Measurements from ENCODE around the gene ATP8B4. TPM values are rescaled to one million over a fixed set of nuclear protein-coding genes. Genes with fewer than 3 reads are reported as not detected.

The ATP8B4 gene
- polyA plus RNA-seq, 1 of the 3 experiments (the other 2 are of a cell fraction), result 0.03 TPM

DNA sequence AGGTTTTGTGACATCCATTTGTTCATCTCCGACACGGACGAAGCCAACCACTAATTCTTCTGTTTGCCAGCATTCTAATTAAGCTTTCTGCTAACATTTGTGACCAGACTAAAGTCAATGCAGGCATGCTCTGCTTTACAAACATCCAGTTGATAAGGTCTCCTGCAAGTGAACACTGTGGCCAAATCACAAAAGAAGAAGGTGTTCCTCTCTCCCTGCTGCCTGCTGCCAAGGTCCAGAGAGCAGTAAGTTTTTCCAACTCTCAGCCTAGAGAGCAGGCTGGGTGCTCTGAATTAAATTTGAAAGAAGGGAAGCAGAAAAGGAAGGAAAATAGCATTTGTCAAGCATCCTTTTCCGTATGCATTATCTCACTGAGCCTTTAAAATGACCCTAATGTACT, 133.6 kb downstream of the ATP8B4 start:
- Histone ChIP-seq H4K20me1 (ENCODE audit: insufficient read depth) (no peaks in the 10 kb centered on the region), H3K4me1 (ENCODE audit: control insufficient read depth in 1 of 2, insufficient read depth in 2 of 2, low read depth in 1 of 2, low read length in 1 of 2) (no peaks in the 10 kb centered on the region; a peak in 1 of 4 replicates), H3K4me3 (ENCODE audit: low read depth in 2 of 2, low read length in 1 of 2) (no peak overlapping the region), H3K9me2 (no peaks in the 10 kb centered on the region), H3K79me2 (ENCODE audit: insufficient read depth) (no peaks in the 10 kb centered on the region), H3K27ac (ENCODE audit: low read depth in 2 of 2, low read length in 1 of 2) (no peak overlapping the region), H3K9me3 (no peaks in the 10 kb centered on the region), H3K4me2 (no peak overlapping the region), H3K9ac (no peak overlapping the region), H2AFZ (ENCODE audit: low read depth) (no peak overlapping the region), H3K27me3 (ENCODE audit: insufficient read depth) (no peaks in the 10 kb centered on the region), H3K36me3 (replicated peaks in 1 of 2; ENCODE audit: control insufficient read depth in 1 of 2, insufficient read depth in 2 of 2, low read length in 1 of 2) (no peaks in the 10 kb centered on the region), H3F3A (replicated peaks; ENCODE audit: insufficient read depth) (no peaks in the 10 kb centered on the region)
- TF ChIP-seq TEAD4 (IDR thresholded peaks at IDR 0.05; ENCODE audit: borderline replicate concordance, insufficient read depth) (no peak), YY1 (IDR thresholded peaks at IDR 0.05; ENCODE audit: low read depth) (no peak), CHD2 (IDR thresholded peaks at IDR 0.05; ENCODE audit: low read length, partially characterized antibody) (no peak), NFIC (IDR thresholded peaks at IDR 0.05; ENCODE audit: borderline replicate concordance) (no peak), RFX5 (IDR thresholded peaks at IDR 0.05; ENCODE audit: low read length) (no peak), SIN3A (IDR thresholded peaks at IDR 0.05; ENCODE audit: borderline replicate concordance, low read depth, low read length) (no peak), FOXM1 (IDR thresholded peaks at IDR 0.05; ENCODE audit: low read depth) (no peak), MEF2A (IDR thresholded peaks at IDR 0.05; ENCODE audit: borderline replicate concordance, low read depth) (no peak), NRF1 (IDR thresholded peaks at IDR 0.05; ENCODE audit: low read depth, low read length) (no peak), TCF12 (IDR thresholded peaks at IDR 0.05) (no peak), GATA2 (CRISPR knock-in tag; IDR thresholded peaks at IDR 0.05) (no peak)
- TF ChIP-seq, protein P1, sequence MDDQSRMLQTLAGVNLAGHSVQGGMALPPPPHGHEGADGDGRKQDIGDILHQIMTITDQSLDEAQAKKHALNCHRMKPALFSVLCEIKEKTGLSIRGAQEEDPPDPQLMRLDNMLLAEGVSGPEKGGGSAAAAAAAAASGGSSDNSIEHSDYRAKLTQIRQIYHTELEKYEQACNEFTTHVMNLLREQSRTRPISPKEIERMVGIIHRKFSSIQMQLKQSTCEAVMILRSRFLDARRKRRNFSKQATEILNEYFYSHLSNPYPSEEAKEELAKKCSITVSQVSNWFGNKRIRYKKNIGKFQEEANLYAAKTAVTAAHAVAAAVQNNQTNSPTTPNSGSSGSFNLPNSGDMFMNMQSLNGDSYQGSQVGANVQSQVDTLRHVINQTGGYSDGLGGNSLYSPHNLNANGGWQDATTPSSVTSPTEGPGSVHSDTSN (IDR thresholded peaks at IDR 0.05), result no peak
- TF ChIP-seq, protein P2, sequence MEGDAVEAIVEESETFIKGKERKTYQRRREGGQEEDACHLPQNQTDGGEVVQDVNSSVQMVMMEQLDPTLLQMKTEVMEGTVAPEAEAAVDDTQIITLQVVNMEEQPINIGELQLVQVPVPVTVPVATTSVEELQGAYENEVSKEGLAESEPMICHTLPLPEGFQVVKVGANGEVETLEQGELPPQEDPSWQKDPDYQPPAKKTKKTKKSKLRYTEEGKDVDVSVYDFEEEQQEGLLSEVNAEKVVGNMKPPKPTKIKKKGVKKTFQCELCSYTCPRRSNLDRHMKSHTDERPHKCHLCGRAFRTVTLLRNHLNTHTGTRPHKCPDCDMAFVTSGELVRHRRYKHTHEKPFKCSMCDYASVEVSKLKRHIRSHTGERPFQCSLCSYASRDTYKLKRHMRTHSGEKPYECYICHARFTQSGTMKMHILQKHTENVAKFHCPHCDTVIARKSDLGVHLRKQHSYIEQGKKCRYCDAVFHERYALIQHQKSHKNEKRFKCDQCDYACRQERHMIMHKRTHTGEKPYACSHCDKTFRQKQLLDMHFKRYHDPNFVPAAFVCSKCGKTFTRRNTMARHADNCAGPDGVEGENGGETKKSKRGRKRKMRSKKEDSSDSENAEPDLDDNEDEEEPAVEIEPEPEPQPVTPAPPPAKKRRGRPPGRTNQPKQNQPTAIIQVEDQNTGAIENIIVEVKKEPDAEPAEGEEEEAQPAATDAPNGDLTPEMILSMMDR (IDR thresholded peaks at IDR 0.05), result no peak
- TF ChIP-seq, protein P3, sequence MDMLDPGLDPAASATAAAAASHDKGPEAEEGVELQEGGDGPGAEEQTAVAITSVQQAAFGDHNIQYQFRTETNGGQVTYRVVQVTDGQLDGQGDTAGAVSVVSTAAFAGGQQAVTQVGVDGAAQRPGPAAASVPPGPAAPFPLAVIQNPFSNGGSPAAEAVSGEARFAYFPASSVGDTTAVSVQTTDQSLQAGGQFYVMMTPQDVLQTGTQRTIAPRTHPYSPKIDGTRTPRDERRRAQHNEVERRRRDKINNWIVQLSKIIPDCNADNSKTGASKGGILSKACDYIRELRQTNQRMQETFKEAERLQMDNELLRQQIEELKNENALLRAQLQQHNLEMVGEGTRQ (IDR thresholded peaks at IDR 0.05; ENCODE audit: borderline replicate concordance, low read depth, low read length), result no peak
- ChIA-PET CTCF (interaction anchor here (1.4 to 3.0 kb wide), 2 partner anchors 18 to 66 kb away, joined by 4 to 13 read pairs; no protein-coding TSS in a partner anchor), POLR2A (no interaction called here)
- no peak for DNase-seq
- WGBS (ENCODE audit: low lambda C conversion rate), result 76% methylated on average over 4 of the region's 4 CpGs

DNA sequence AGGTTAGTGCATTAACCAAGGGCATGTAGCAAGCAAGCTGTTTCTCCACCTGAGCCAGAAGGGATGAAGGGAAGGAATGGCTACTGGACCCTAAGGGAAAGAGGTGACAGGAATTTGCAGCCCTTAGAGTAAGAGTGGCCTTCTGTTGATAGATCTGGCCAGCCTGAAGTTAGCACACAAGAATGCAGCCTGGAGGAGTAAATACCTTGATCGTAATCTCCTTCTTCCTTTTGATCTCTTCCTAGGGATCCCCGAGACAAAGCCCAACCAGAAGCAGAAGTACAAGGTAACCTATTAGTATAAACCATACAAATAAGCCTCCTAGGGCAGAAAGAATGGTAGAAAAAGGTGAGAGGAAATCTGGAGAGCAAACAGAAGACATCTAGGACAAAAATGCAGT, 134.6 kb downstream of the ATP8B4 start:
- POLR2A ChIA-PET, result no interaction called here
- Histone ChIP-seq H2AFZ (ENCODE audit: low read depth) (no peak overlapping the region), H4K20me1 (ENCODE audit: insufficient read depth) (no peaks in the 10 kb centered on the region), H3K27ac (ENCODE audit: low read depth in 2 of 2, low read length in 1 of 2) (no peak overlapping the region), H3K9me3 (no peaks in the 10 kb centered on the region), H3K27me3 (ENCODE audit: insufficient read depth) (no peaks in the 10 kb centered on the region), H3K4me3 (ENCODE audit: low read depth in 2 of 2, low read length in 1 of 2) (no peak overlapping the region), H3K4me1 (ENCODE audit: control insufficient read depth in 1 of 2, insufficient read depth in 2 of 2, low read depth in 1 of 2, low read length in 1 of 2) (no peaks in the 10 kb centered on the region; a peak in 1 of 4 replicates), H3K36me3 (replicated peaks in 1 of 2; ENCODE audit: control insufficient read depth in 1 of 2, insufficient read depth in 2 of 2, low read length in 1 of 2) (no peaks in the 10 kb centered on the region), H3K79me2 (ENCODE audit: insufficient read depth) (no peaks in the 10 kb centered on the region), H3K4me2 (no peak overlapping the region), H3K9ac (no peak overlapping the region), H3K9me2 (no peaks in the 10 kb centered on the region), H3F3A (replicated peaks; ENCODE audit: insufficient read depth) (no peaks in the 10 kb centered on the region)
- no peak for DNase-seq
- 41% methylated on average over 2 of the region's 2 CpGs for WGBS (ENCODE audit: low lambda C conversion rate)
- CTCF ChIA-PET, result no interaction called here
- TF ChIP-seq, protein P4, sequence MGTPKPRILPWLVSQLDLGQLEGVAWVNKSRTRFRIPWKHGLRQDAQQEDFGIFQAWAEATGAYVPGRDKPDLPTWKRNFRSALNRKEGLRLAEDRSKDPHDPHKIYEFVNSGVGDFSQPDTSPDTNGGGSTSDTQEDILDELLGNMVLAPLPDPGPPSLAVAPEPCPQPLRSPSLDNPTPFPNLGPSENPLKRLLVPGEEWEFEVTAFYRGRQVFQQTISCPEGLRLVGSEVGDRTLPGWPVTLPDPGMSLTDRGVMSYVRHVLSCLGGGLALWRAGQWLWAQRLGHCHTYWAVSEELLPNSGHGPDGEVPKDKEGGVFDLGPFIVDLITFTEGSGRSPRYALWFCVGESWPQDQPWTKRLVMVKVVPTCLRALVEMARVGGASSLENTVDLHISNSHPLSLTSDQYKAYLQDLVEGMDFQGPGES (IDR thresholded peaks at IDR 0.05; ENCODE audit: low read depth, low read length), result no peak
- TF ChIP-seq SIN3A (IDR thresholded peaks at IDR 0.05; ENCODE audit: borderline replicate concordance, low read depth, low read length), result no peak
- TF ChIP-seq, protein P5, sequence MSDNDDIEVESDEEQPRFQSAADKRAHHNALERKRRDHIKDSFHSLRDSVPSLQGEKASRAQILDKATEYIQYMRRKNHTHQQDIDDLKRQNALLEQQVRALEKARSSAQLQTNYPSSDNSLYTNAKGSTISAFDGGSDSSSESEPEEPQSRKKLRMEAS (IDR thresholded peaks at IDR 0.05; ENCODE audit: low read depth), result no peak
- TF ChIP-seq, protein P6, sequence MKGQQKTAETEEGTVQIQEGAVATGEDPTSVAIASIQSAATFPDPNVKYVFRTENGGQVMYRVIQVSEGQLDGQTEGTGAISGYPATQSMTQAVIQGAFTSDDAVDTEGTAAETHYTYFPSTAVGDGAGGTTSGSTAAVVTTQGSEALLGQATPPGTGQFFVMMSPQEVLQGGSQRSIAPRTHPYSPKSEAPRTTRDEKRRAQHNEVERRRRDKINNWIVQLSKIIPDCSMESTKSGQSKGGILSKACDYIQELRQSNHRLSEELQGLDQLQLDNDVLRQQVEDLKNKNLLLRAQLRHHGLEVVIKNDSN (IDR thresholded peaks at IDR 0.05; ENCODE audit: borderline replicate concordance, low read depth), result no peak
- no peak for TF ChIP-seq NFIC (IDR thresholded peaks at IDR 0.05; ENCODE audit: borderline replicate concordance)
- TF ChIP-seq, protein P7, sequence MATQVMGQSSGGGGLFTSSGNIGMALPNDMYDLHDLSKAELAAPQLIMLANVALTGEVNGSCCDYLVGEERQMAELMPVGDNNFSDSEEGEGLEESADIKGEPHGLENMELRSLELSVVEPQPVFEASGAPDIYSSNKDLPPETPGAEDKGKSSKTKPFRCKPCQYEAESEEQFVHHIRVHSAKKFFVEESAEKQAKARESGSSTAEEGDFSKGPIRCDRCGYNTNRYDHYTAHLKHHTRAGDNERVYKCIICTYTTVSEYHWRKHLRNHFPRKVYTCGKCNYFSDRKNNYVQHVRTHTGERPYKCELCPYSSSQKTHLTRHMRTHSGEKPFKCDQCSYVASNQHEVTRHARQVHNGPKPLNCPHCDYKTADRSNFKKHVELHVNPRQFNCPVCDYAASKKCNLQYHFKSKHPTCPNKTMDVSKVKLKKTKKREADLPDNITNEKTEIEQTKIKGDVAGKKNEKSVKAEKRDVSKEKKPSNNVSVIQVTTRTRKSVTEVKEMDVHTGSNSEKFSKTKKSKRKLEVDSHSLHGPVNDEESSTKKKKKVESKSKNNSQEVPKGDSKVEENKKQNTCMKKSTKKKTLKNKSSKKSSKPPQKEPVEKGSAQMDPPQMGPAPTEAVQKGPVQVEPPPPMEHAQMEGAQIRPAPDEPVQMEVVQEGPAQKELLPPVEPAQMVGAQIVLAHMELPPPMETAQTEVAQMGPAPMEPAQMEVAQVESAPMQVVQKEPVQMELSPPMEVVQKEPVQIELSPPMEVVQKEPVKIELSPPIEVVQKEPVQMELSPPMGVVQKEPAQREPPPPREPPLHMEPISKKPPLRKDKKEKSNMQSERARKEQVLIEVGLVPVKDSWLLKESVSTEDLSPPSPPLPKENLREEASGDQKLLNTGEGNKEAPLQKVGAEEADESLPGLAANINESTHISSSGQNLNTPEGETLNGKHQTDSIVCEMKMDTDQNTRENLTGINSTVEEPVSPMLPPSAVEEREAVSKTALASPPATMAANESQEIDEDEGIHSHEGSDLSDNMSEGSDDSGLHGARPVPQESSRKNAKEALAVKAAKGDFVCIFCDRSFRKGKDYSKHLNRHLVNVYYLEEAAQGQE (IDR thresholded peaks at IDR 0.05; ENCODE audit: low read depth, low read length), result no peak
- no peak for TF ChIP-seq GABPA (IDR thresholded peaks at IDR 0.05; ENCODE audit: low read depth)
- TF ChIP-seq YY1 (IDR thresholded peaks at IDR 0.05; ENCODE audit: low read depth), result no peak

All from SK-N-SH (cell line).